ENCODE measurements around the gene ZNF768.
"Not testable (repeated sequence)": the region's sequence is repeated elsewhere in the genome, so short reads cannot be mapped to it uniquely, and the experiment has no call there.

The ZNF768 gene

DNA sequence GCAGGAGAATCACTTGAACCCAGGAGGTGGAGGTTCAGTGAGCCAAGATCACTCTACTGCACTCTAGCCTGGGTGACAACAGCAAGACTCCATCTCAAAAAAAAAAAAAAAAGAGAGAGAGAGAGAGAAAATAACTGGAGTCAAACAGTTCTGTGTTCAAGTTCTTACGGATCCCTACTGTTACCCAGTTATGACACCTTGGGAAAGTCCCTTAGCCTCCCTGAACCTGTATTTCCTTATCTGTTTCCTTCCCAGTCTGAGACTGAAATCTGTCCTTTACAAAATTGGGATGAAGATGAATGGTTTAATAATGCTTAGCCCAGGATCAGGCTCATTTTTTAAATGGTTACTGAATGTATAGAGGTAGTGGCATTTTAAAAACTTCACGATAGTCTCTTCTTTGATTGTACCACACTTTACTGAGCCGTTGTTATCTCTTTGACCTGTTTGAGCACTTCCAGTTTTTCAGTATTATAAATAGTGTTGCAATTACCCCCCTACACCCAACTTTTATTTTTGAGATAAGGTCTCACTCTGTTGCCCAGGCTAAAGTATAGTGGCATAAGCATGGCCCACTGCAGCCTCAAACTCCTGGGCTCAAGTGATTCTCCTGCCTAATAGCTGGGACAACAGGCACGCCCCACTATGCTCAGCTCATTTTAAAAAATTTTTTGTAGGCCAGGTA, 17.1 kb downstream of the ZNF768 start:
- DNase-seq = no peak

DNA sequence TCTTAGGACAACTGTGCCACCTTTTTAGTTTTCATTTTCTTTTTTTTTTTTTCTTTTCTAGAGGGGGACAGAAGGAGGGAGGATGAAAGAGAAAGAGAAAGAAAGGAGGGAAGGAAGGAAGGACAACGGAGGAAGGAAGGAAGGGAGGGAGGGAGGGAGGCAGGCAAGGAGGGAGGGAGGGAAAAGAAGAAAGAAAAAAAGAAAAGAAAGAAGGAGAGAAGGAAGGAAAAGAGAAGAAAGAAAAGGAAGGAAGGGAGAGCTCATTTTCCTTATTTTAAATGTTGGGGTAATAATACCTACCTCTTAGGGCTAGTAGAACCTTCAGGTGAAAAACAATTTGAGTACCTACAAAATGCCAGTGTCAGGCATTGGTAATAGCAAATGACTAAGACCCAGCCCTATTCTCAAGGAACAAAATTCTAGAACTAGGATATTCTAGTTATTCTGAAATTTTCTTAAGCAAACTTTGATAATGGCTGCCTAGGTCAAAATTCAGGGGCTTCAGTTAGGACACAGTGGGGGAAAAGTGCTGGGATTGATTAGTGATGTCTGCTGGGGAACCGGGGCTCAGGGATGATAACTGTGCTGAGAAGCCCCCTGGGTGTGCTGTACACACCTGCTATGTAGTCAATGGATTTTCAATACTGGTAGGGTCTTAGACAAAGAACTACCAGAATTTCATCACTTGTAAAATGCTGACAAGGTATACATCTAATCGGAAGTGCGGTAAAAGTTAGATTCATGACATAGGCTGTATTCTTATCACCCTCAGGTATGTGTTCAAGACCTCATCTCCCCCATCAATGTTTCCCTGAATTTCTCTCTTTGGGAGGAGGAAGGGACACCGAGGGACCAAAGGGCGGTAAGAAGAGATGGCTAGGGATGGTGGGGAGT, 22.7 kb downstream of the ZNF768 start:
- DNase-seq = no peak

DNA sequence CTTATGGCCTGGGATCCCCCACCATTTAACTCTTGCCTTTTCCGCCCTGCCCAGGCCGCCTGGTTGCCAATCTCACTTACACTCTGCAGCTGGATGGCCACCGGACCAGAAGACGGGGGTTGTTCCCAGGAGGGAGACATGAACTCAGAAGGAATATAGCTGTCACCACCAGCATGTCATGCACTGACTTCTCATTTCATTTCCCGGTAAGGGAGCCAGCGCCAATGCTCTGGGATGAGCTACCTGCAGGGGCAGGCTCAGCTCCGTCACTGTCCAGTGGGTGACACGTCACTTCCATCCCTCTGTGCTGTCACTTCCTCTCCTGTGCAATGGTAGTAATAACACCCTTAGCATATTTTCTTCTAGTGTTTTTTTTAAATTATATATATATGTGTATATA, 27.1 kb downstream of the ZNF768 start:
- no peak for DNase-seq

DNA sequence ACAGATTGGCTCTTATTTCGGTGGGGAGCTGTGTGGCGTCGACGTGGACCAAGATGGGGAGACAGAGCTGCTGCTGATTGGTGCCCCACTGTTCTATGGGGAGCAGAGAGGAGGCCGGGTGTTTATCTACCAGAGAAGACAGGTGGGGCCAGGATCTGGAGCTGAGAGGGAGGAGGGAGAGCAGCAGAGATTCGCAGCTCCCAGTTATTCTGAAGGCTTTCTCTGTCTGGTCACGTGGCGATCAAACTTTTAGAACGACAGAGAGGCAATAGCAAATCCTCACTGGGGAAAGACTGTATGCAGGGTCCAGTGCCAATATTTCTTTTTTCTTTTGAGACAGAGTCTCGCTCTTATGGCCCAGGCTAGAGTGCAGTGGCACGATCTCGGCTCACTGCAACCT, 31.7 kb downstream of the ZNF768 start:
- DNase-seq = no peak

DNA sequence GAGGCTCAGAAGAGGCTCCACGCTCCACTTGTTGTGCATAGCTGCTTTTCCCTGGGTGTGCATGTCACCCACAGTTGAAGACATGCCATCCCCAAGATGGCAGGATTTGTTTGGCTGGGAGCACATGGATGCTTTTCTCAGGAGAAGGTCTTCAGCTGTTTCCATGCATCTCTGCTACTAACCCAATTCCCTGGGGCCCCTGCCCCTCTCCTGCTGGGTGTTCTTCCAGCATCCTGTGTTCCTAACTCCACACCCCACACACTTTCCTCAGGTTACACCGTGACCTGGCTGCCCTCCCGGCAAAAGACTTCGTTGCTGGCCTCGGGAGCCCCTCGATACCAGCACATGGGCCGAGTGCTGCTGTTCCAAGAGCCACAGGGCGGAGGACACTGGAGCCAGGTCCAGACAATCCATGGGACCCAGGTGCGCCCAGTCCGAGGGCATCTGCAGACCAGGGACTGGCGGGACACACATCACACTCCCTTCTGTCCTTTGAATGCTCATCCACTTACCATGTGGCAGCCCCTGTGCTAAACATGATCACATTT, 32.4 kb downstream of the ZNF768 start:
- no peak for DNase-seq

- DNase-seq = peak; percentile 68
Observed at GRCh38 chr16:30491744-30492308, 34.5 kb downstream of the ZNF768 start.

GRCh38 chr16:30491229-30491628, 35.1 kb downstream of the ZNF768 start:
- DNase-seq = no peak

GRCh38 chr16:30490210-30490609, 36.2 kb downstream of the ZNF768 start:
- no peak for DNase-seq

GRCh38 chr16:30488764-30489605, 37.4 kb downstream of the ZNF768 start:
- DNase-seq = no peak

DNA sequence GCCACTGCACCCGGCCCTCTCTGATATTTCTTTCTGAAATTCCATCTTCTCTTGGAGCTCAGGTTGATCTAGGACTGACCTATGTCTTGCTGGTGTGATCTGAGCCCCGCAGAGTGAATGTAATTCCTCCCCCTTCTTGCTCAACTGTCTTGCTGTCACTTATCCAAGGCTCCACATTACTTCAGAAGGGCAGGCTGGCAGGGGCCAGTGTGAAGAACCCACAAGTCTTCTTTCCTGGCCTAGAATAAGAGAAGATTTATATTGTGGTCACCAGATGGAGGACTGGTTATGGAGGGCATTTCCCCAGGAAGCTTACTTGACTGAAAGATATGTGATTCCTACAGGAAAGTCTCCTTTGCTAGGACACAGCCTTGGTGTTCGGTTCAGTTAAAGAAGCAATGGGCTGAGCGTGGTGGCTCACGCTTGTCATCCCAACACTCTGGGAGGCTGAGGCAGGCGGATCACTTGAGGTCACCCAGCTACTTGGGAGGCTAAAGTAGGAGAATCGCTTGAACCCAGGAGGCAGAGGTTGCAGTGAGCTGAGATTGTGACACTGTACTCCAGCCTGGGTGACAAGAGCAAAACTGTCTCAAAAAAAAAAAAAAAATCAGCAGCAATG, 40.4 kb downstream of the ZNF768 start:
- no peak for DNase-seq

- DNase-seq = no peak
Observed at GRCh38 chr16:30484887-30485286, 41.5 kb downstream of the ZNF768 start.

DNA sequence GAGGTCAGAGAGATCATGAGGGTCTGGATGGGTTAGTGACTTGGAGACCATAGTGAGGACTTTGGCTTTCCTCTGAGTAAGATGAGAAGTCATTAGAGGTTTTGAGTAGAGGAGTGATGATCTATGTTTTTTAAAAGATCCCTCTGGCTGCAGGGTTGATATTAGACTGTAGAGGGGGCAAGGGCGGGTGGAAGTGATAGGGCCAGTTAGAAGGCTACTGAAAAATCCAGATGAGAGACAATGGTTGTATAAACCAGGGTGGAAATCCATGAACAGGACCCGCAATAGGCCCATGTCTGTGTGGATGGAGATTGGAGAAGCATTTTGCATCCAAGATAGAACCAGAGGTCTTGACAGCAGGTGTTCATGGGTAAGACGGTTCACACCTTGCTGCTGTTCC, 44.0 kb downstream of the ZNF768 start:
- DNase-seq = no peak

GRCh38 chr16:30481381-30481780, 45.0 kb downstream of the ZNF768 start:
- DNase-seq = no peak

DNA sequence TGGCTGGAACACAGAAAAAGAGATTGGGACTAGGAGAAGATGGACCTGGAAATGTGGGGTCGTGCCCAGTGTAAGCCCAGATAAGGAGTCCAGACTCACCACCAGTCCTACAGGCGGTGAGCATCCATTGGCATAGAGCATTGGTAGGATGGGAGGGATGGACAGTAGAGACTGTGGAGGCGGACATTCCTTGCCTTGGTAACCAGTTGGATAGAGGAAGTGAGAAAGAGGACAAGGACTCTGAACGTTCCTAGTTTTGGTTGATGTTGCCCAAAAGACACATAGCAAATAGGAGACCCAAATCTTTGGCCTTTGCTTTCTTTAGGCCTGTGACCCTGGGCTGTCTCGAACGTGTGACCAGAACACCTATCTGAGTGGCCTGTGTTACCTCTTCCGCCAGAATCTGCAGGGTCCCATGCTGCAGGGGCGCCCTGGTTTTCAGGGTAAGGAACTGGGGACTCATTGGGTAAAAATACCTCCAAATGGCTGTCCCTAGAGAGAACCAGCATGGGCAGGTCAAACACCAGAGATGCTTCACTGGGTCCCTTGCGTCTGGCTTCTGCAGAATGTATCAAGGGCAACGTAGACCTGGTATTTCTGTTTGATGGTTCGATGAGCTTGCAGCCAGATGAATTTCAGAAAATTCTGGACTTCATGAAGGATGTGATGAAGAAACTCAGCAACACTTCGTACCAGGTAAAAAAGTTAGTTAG, 47.4 kb downstream of the ZNF768 start:
- DNase-seq = no peak

- not testable (repeated sequence) for DNase-seq
Observed at GRCh38 chr16:30477773-30478172, 48.6 kb downstream of the ZNF768 start.

DNA sequence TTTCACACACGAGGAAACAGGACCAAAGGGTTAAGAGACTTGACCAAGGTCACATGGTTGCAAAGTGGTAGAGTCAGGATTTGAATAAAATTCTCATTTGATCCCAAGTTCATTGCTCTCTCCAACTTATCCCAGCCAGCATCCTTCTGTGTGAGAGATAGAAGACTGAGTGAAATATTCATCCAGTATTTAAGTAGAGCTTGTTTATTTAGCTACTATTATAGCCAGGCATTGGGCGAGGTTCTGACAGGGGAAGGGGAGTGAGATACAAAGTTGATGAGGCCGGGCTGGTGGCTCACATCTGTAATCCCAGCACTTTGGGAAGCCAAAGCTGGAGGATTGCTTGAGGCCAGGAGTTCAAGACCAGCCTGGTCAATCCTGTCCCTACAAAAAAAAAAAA, 49.4 kb downstream of the ZNF768 start:
- DNase-seq = no peak

DNA sequence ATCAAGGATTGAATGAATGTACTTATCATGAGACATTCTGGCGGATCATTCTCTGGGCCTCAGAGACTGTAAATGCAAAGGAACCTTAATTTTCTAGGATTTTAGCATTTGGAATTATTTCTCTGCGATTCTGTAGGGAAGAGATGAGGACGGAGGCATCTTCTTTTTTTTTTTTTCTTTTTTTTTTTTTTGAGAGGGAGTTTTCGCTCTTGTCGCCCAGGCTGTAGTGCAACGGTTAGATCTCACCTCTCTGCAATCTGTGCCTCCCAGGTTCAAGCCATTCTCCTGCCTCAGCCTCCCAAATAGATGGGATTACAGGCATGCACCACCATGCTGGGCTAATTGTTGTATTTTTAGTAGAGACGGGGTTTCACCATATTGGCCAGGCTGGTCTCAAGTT, 51.7 kb downstream of the ZNF768 start:
- DNase-seq = no peak

DNA sequence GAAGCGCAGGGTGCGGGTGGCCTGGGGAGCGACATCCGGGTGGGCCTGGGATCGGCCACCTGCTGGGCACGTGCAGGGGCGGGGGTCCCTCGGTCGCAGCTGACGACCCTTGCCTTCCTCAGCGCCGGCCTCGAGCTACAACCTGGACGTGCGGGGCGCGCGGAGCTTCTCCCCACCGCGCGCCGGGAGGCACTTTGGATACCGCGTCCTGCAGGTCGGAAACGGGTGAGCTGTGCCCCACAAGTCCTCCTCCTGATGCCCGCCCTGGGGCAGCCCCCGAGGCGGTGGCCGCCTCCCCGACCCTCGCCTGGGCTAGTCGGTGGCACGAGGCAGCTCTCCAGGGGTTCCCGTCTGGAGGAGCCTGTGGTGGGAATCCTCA, 52.3 kb downstream of the ZNF768 start:
- peak; percentile 66 for DNase-seq

Data from activated effector memory CD4-positive, alpha-beta T cell treated with anti-CD3 and anti-CD28 coated beads, Interleukin-2, amount 50 U/mL, for 16 hours (primary cell).